IMR-90 (cell line): ENCODE measurements around the gene OPCML. TPM values are rescaled to one million over a fixed set of nuclear protein-coding genes. Genes with fewer than 3 reads are reported as not detected.

Experiments
- ATAC-seq: fragments of 200-7000 bp; cut with Tn5 transposase; 2 replicates; pipeline ENCODE4 v1.9.1; 2020; ENCODE audit warnings: low read depth, mild to moderate bottlenecking, moderate library complexity
- BruUV-seq: library from RNA; stranded (reverse); fragments of 400-500 nt; replicated peaks from 2 replicates; lab custom pipeline; 2021; lab: Mats Ljungman, UMichigan
- CTCF ChIA-PET: fragments of 300-600 bp; formaldehyde crosslinking; extraction: SDS; loops from one replicate; lab custom pipeline; 2021; ENCODE audit warnings: antibody characterized with exemption; lab: Yijun Ruan, JAX
- POLR2A ChIA-PET: fragments of 300-600 bp; sonication (Branson Sonifier 250); formaldehyde crosslinking; loops from one replicate; lab custom pipeline; 2022; ENCODE audit warnings: antibody characterized with exemption; ENCODE audit not compliant: unreplicated experiment; lab: Charles Lee
- DNase-seq: peaks from one replicate; pipeline ENCODE4 v3.0.0; 2013
- H2AFZ ChIP-seq: replicated peaks from 2 replicates; pipeline ENCODE3; 2013; ENCODE audit warnings: low read length, mild to moderate bottlenecking; ENCODE audit not compliant: poor library complexity
- H2AK5ac ChIP-seq: 2 replicates; pipeline ENCODE4 v1.6.1; 2013; ENCODE audit warnings: low read depth, low read length, inconsistent platforms
- H2AK9ac ChIP-seq: replicated peaks from 2 replicates; pipeline ENCODE3; 2013; ENCODE audit warnings: mild to moderate bottlenecking, low read depth, low read length, moderate library complexity; ENCODE audit not compliant: poor library complexity
- H2BK120ac ChIP-seq: 2 replicates; pipeline ENCODE4 v1.6.1; 2013; ENCODE audit warnings: low read depth, low read length, inconsistent platforms
- H2BK15ac ChIP-seq: 3 replicates; pipeline ENCODE4 v1.6.1; 2013; ENCODE audit warnings: low read depth, low read length, inconsistent platforms
- H2BK20ac ChIP-seq: 2 replicates; pipeline ENCODE4 v1.6.1; 2013; ENCODE audit warnings: low read depth, mild to moderate bottlenecking, inconsistent platforms, low read length, moderate library complexity
- H2BK5ac ChIP-seq: 2 replicates; pipeline ENCODE4 v1.6.1; 2013; ENCODE audit warnings: mild to moderate bottlenecking, low read depth, low read length, inconsistent platforms; ENCODE audit not compliant: poor library complexity, severe bottlenecking
- H3K14ac ChIP-seq: replicated peaks from 2 replicates; pipeline ENCODE4 v1.6.1; 2013; ENCODE audit warnings: low read depth, low read length, inconsistent platforms
- H3K18ac ChIP-seq: 2 replicates; pipeline ENCODE4 v1.6.1; 2013; ENCODE audit warnings: low read depth, low read length, control low read depth
- H3K23ac ChIP-seq: 2 replicates; pipeline ENCODE4 v1.6.1; 2013; ENCODE audit warnings: low read depth, low read length, inconsistent platforms
- H3K27ac ChIP-seq: 2 replicates; pipeline ENCODE4 v1.5.1; 2013; ENCODE audit warnings: mild to moderate bottlenecking, control low read depth, low read length; ENCODE audit not compliant: insufficient read depth
- H3K27me3 ChIP-seq: 2 replicates; pipeline ENCODE4 v1.6.1; 2013; ENCODE audit warnings: low read length; ENCODE audit not compliant: control insufficient read depth, insufficient read depth
- H3K36me3 ChIP-seq: 2 replicates; pipeline ENCODE4 v1.6.1; 2013; ENCODE audit warnings: low read length, mixed read lengths; ENCODE audit not compliant: control insufficient read depth, insufficient read depth
- H3K4ac ChIP-seq: 2 replicates; pipeline ENCODE4 v1.6.1; 2013; ENCODE audit warnings: low read depth, low read length, inconsistent platforms
- H3K4me1 ChIP-seq: 2 replicates; pipeline ENCODE4 v1.6.1; 2013; ENCODE audit warnings: low read length, mixed read lengths; ENCODE audit not compliant: control insufficient read depth, insufficient read depth
- H3K4me2 ChIP-seq: 2 replicates; pipeline ENCODE4 v1.6.1; 2013; ENCODE audit warnings: low read depth, mild to moderate bottlenecking, control low read depth, low read length, moderate library complexity
- H3K4me3 ChIP-seq: 2 replicates; pipeline ENCODE4 v1.5.1; 2013; ENCODE audit warnings: low read depth, mild to moderate bottlenecking, control low read depth, low read length, moderate library complexity; ENCODE audit not compliant: insufficient read depth
- H3K56ac ChIP-seq: 2 replicates; pipeline ENCODE4 v1.6.1; 2013; ENCODE audit warnings: low read length, inconsistent platforms; ENCODE audit not compliant: insufficient read depth; ENCODE audit errors: extremely low read depth
- H3K79me1 ChIP-seq, 2 experiments: 2 replicates each; pipeline ENCODE4 v1.6.1; 2013; ENCODE audit warnings: low read length in 2 of 2, inconsistent platforms in 1 of 2, low read depth in 1 of 2
- H3K9ac ChIP-seq: 2 replicates; pipeline ENCODE4 v1.6.1; 2013; ENCODE audit warnings: low read depth, low read length, control low read depth
- H3K9me1 ChIP-seq: 2 replicates; pipeline ENCODE4 v1.6.1; 2013; ENCODE audit warnings: low read length, inconsistent platforms; ENCODE audit not compliant: insufficient read depth
- H3K9me3 ChIP-seq: 2 replicates; pipeline ENCODE4 v1.6.1; 2013; ENCODE audit warnings: low read length; ENCODE audit not compliant: control insufficient read depth, insufficient read depth
- H4K20me1 ChIP-seq: 2 replicates; pipeline ENCODE4 v1.6.1; 2013; ENCODE audit warnings: low read length, inconsistent platforms; ENCODE audit not compliant: insufficient read depth
- H4K5ac ChIP-seq: 2 replicates; pipeline ENCODE4 v1.6.1; 2013; ENCODE audit warnings: mild to moderate bottlenecking, low read depth, low read length, control low read depth
- H4K8ac ChIP-seq, 2 experiments: 2 replicates each; pipeline ENCODE4 v1.6.1; 2013; ENCODE audit warnings: low read depth in 2 of 2, low read length in 2 of 2, control low read depth in 1 of 2, inconsistent platforms in 1 of 2
- H4K91ac ChIP-seq: 2 replicates; pipeline ENCODE4 v1.6.1; 2013; ENCODE audit warnings: low read depth, low read length, inconsistent platforms; ENCODE audit not compliant: insufficient read depth
- BHLHE40 ChIP-seq: fragments of 150-350 bp; IDR thresholded peaks from 2 replicates; pipeline ENCODE4 v1.6.1; 2016; ENCODE audit warnings: mild to moderate bottlenecking, low read depth, low read length
- CEBPB ChIP-seq: IDR thresholded peaks from 2 replicates; pipeline ENCODE4 v1.6.1; 2012; ENCODE audit warnings: low read depth, low read length, improper control_type of control experiment
- POLR2A ChIP-seq: IDR thresholded peaks from 2 replicates; pipeline ENCODE4 v1.6.1; 2012; ENCODE audit warnings: mild to moderate bottlenecking, low read depth, low read length
- RCOR1 ChIP-seq: IDR thresholded peaks from 2 replicates; pipeline ENCODE4 v1.6.1; 2012; ENCODE audit warnings: mild to moderate bottlenecking, low read length, improper control_type of control experiment; ENCODE audit not compliant: insufficient replicate concordance
- RFX5 ChIP-seq: IDR thresholded peaks from 2 replicates; pipeline ENCODE4 v1.8.0; 2012; ENCODE audit warnings: low read depth, mild to moderate bottlenecking, low read length, moderate library complexity
- SMC3 ChIP-seq: fragments of 150-350 bp; IDR thresholded peaks from 2 replicates; pipeline ENCODE4 v1.6.1; 2016; ENCODE audit warnings: low read depth, mild to moderate bottlenecking, antibody characterized with exemption, low read length, moderate library complexity
- WGBS, 2 experiments: methylation state at CpG; one replicate each; pipeline versions ENCODE4 v1.1.5 to v1.1.7; 2013; ENCODE audit warnings: missing lambda C conversion rate in 2 of 2; ENCODE audit not compliant: insufficient read length in 1 of 2; ENCODE audit errors: extremely low coverage in 2 of 2; 5-methylcytosine and 5-hydroxymethylcytosine counted together
- dilution Hi-C: fragments of 300-500 bp; cut with HindIII; formaldehyde crosslinking; loops from one replicate; pipeline ENCODE4 v1.14.3; 2018; ENCODE audit warnings: low sequenced_read_pairs; ENCODE audit not compliant: unreplicated experiment
- in situ Hi-C: fragments of 300-500 bp; cut with MboI; formaldehyde crosslinking; loops from 3 replicates; pipeline ENCODE4 v1.14.3; 2019; ENCODE audit warnings: low sequenced_read_pairs, inconsistent platforms, mixed read lengths
- intact Hi-C: fragments of 100-400 bp; cut with micrococcal nuclease; formaldehyde crosslinking; loops from 2 replicates; pipeline ENCODE4 v1.10.0; 2022
- polyA plus RNA-seq, 3 experiments: library from polyadenylated mRNA; depleted of rRNA; stranded (reverse); fragments of >200 nt; gene quantifications; 2 replicates each; pipeline ENCODE4 v1.2.3, GENCODE V29; 2012; ENCODE audit warnings: low replicate concordance in 1 of 3
- total RNA-seq: library from RNA; depleted of rRNA; stranded (reverse); fragments of >200 nt; gene quantifications from 2 replicates; pipeline ENCODE4 v1.2.3, GENCODE V29; 2012
- TF ChIP-seq, protein P1 (sequence below): conservative IDR thresholded peaks from 2 replicates; pipeline ENCODE4 v1.5.1; 2012; ENCODE audit warnings: mild to moderate bottlenecking, low read depth, low read length, improper control_type of control experiment
- TF ChIP-seq, protein P2 (sequence below): fragments of 150-350 bp; IDR thresholded peaks from 2 replicates; pipeline ENCODE4 v1.6.1; 2016; ENCODE audit warnings: low read depth, mild to moderate bottlenecking, low read length, moderate library complexity, borderline replicate concordance

OPCML gene
- total and polyA plus RNA-seq, 2 of the 4 experiments (the other 2 are of a cell fraction): under 0.01 to 2.6 TPM

- TF ChIP-seq POLR2A: no peak
- TF ChIP-seq, protein P1, sequence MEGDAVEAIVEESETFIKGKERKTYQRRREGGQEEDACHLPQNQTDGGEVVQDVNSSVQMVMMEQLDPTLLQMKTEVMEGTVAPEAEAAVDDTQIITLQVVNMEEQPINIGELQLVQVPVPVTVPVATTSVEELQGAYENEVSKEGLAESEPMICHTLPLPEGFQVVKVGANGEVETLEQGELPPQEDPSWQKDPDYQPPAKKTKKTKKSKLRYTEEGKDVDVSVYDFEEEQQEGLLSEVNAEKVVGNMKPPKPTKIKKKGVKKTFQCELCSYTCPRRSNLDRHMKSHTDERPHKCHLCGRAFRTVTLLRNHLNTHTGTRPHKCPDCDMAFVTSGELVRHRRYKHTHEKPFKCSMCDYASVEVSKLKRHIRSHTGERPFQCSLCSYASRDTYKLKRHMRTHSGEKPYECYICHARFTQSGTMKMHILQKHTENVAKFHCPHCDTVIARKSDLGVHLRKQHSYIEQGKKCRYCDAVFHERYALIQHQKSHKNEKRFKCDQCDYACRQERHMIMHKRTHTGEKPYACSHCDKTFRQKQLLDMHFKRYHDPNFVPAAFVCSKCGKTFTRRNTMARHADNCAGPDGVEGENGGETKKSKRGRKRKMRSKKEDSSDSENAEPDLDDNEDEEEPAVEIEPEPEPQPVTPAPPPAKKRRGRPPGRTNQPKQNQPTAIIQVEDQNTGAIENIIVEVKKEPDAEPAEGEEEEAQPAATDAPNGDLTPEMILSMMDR: no peak
- no peak for TF ChIP-seq RFX5
- TF ChIP-seq CEBPB: no peak
- TF ChIP-seq SMC3: no peak
- TF ChIP-seq, protein P2, sequence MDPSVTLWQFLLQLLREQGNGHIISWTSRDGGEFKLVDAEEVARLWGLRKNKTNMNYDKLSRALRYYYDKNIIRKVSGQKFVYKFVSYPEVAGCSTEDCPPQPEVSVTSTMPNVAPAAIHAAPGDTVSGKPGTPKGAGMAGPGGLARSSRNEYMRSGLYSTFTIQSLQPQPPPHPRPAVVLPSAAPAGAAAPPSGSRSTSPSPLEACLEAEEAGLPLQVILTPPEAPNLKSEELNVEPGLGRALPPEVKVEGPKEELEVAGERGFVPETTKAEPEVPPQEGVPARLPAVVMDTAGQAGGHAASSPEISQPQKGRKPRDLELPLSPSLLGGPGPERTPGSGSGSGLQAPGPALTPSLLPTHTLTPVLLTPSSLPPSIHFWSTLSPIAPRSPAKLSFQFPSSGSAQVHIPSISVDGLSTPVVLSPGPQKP: no peak
- no peak for TF ChIP-seq RCOR1
- no peak for TF ChIP-seq BHLHE40
- no peak overlapping the region for H4K8ac ChIP-seq
These were observed 891.3 kb downstream of the OPCML start for GRCh38 chr11:132640952-132641351.

More at GRCh38 chr11:132640952-132641351, 891.3 kb downstream of the OPCML start:
- no peak overlapping the region for H2BK15ac ChIP-seq
- H4K5ac ChIP-seq: no peak overlapping the region
- in situ Hi-C loops: no loop called here
- H3K27ac ChIP-seq: no peak overlapping the region
- no peak overlapping the region for H2BK5ac ChIP-seq
- H3K9me3 ChIP-seq: no peaks in the 10 kb centered on the region
- no peak overlapping the region for H3K14ac ChIP-seq
- no peaks in the 10 kb centered on the region for H3K36me3 ChIP-seq
- no peak overlapping the region for H3K4me2 ChIP-seq
- H4K20me1 ChIP-seq: no peaks in the 10 kb centered on the region
- H3K27me3 ChIP-seq: no peaks in the 10 kb centered on the region; the same call in 1 of the 2 replicates
- H2AK9ac ChIP-seq: peak overlapping the region; percentile 3
- H3K4ac ChIP-seq: no peak overlapping the region
- no peak overlapping the region for H2BK120ac ChIP-seq
- H2AK5ac ChIP-seq: no peak overlapping the region
- no peak overlapping the region for H3K56ac ChIP-seq
- CTCF ChIA-PET: no interaction called here
- dilution Hi-C loops: no loop called here
- H3K79me1 ChIP-seq: no peaks in the 10 kb centered on the region
- no peak overlapping the region for H4K91ac ChIP-seq
- no peak for ATAC-seq
- H3K9ac ChIP-seq: no peak overlapping the region
- H3K18ac ChIP-seq: no peak overlapping the region
- no peak for DNase-seq
- no peak overlapping the region for H2BK20ac ChIP-seq
- H3K23ac ChIP-seq: no peak overlapping the region
- intact Hi-C loops: no loop called here
- no peak overlapping the region for H2AFZ ChIP-seq
- no TSS peak for BruUV-seq
- no peaks in the 10 kb centered on the region for H3K9me1 ChIP-seq
- 94% methylated on average over 2 of the region's 3 CpGs; no CpG with 5 or more reads in 1 of the 2 experiments for WGBS, 2 experiments
- no peak overlapping the region for H3K4me3 ChIP-seq
- H3K4me1 ChIP-seq: no peaks in the 10 kb centered on the region
- POLR2A ChIA-PET: no interaction called here
